T-helper 2 cell treated with Interferon-gamma antibody and Interleukin-4, amounts not matched to agents 100 ng/mL and 5 ng/mL, for 36 hours (primary cell): ENCODE results near the gene MAP2K1. TPM values are rescaled to one million over a fixed set of nuclear protein-coding genes. Genes with fewer than 3 reads are reported as not detected.
"Not testable (repeated sequence)": the region's sequence is repeated elsewhere in the genome, so short reads cannot be mapped to it uniquely, and the experiment has no call there.

Experiments
- intact Hi-C: fragments of 100-400 bp; cut with micrococcal nuclease; formaldehyde crosslinking; loops from one replicate; pipeline ENCODE4 v1.15.1; 2023
- total RNA-seq: library from RNA; stranded (reverse); gene quantifications from 2 replicates; pipeline ENCODE4 v1.2.3, GENCODE V29; 2022

The MAP2K1 gene
- total RNA-seq, 1 donor from 2014 or later, result 86.3 TPM

DNA sequence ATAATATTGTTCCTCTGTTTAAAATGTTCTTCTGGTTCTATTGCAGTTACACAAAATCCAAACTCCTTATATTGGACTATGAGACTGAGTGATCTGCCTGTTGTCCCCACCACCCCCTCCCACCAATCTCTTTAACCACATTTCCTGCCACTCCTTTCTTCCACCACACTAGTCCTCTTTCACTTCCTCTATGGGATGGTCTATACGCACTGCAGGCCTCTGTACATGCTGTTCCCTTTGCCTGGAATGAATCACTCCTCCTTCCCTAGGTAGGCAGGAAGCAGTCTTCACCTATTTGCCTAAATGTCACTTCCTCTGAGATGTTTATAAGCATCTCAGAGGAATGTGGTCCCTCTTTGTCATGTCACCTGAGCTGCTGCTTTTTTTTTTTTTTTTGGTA is 4.0 kb downstream of the MAP2K1 start:
- intact Hi-C loops, result no loop called here

DNA sequence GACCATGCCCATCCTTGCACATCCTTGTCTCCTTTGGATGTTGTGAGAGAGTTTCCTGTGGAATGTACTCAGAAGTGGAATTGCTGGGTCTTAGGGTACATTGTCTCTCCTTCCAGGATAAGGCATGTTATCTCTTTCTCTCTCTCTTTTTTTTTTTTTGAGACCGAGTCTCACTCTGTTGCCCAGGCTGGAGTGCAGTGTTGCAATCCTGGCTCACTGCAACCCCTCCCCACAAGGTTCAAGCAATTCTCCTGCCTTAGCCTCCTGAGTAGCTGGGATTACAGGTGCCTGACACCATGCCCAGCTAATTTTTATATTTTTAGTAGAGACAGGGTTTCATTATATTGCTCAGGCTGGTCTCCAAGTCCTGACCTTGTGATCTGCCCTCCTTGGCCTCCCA is 6.3 kb downstream of the MAP2K1 start:
- intact Hi-C loops, result not testable (repeated sequence)

DNA sequence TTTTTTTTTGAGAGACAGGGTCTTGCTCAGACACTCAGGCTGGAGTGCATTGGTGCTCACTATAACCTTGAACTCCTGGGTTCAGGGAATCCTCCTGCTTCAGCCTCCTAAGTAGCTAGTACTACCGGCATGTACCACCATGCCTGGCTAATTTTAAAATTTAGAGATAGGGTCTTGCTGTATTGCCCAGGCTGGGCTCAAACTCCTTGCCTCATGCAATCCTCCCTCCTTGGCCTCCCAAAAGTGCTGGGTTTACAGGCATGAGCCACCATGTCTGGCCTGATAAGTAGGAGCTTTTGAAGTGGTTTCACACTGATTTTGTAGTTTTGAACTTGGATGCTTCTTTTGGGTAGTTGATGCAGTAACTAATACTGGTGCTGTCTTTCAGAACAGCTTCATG is 7.8 kb downstream of the MAP2K1 start:
- intact Hi-C loops, result no loop called here

DNA sequence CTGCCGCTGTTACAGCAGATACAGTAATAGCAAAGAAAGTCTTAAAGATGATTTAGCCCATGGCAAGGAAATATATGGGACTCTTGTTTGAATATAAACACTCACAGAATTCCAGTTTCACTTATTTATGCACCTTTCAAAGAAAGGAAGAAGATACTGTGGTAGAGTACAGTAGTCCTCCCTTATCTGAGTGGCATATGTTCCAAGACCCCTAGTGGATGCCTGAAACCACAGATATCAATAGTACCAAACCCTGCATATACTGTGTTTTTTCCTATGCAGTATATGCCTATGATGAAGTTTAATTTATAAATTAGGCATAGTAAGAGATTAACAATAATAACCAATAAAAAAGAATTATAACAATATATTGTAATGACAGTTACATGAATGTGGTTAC is 8.2 kb downstream of the MAP2K1 start:
- intact Hi-C loops, result no loop called here

DNA sequence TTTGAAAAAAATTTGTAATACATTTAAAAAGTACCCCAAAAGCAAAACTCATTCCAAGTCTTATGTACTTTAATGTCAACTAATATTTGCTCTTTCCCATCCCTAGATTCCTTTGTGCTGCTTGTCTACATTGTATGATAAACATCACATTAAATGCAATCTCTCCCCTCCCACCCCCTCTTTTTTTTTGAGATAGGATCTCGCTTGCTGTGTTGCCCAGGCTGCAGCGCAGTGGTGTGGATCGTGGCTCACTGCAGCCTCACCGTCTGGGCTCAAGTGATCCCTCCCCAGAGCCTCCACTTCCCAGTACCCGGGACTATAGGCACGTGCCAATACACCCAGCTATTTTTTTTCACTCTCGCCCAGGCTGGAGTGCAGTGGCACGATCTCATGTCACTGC is 12.6 kb downstream of the MAP2K1 start:
- intact Hi-C loops, result no loop called here

DNA sequence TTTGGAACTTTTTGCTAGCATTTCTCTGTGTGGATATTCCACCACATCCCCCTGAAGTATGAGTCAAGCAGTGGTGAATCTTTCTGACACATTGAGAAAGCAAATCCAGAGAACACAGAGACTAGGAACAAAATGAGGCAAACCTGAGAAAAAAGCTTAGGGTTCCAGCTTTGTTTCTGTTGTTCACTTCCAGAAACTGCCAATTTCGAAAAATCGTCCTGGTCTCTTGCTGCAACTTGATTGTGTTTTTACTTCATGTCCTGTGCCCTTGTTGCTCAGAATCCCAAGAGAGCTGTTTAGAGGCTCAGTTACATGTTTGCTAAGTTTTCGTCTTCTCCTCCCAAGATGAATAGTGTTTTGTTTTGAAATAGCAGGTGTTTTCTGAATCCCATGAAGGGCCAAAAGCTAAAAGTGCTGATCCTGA is 13.7 kb downstream of the MAP2K1 start:
- intact Hi-C loops, result loop anchor here (2.0 kb wide), 1 partner anchor 14 kb away; the partner anchor contains the start of gene MAP2K1

DNA sequence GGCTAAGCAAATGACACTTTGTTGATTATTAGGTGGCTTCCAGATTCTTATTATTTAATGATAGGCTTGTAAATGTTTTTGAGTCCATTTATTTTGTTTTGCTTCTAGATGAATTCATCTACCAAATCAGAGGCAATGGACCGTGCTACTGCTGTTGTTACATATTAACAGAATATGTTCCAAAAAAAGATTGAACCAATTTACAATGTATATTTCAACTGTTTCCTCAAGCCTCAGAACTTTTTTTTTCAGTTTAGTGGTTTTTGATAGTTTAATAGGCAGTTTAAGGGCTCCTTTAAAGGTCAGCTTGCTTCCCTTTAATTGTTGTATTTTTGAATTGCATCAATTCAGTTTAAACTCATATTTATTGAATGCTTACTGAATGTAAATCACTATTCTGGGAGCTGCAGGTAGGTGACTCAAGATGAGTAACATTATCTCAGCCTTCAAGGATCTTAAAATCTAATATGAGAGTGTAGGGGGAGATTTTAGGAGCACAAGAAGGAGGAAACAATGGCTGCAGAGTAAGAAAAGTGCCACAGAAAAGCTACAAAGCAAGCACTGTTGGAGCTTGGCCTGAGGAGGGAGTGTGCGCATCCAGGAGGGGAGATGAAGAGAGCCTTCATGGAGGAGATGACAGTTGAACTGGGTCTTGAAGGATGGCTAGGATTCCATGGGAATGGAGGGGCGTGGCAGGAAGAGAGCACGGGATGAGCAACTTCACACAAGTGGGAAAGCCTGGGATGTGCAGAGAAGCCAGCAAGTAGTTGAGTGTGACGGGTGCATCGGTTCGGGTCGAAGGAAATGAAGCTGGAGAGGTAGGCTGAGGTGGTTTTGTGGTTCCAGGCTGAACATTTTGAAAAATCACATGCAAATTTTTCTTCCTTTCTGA is 14.7 kb downstream of the MAP2K1 start:
- intact Hi-C loops, result loop anchor here (2.0 kb wide), 1 partner anchor 15 kb away; the partner anchor contains the start of gene MAP2K1

DNA sequence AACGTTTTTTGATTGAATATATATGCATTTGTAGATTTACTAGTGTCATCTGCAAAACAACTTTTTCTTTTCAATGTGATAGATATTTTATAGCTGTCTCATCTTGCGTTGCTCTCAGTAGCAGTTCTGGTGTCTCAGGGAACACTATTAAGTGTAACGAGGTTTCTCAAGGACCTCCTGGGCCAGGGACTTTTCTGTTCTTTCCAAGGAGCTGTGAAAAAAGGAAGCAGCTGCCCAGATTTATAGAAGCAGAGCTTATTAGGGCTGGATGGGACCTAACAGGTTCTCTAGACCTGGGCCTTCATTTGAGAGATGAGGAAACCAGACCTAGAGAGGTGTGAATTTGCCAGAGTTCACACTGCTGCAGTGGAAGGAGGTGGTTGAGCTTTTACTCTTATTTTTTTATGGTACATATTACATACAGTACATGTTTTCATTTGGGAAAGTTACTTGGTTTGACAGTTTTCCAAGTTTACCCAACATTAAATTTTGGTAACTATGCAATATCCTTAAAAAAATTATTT is 16.1 kb downstream of the MAP2K1 start:
- intact Hi-C loops, result no loop called here

DNA sequence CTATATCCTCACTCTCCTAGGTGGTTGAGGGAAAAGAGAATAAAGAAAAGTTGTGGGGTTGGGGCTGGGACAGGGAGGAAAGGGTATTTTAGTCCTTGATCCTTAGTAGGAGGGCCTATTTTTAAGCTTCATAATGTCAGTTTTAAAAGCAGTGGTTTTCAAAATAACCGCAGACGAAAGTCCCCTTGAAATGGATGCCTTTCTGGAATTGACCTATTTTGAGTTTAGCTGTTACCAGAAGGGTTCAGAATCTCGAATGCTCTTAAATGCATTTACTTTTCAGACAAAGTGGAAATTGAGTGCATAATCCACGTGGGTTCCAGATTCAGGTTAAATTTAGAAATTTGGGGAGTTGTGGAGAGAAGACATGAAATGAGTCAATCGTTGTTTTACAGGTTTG is 16.6 kb downstream of the MAP2K1 start:
- intact Hi-C loops, result no loop called here

DNA sequence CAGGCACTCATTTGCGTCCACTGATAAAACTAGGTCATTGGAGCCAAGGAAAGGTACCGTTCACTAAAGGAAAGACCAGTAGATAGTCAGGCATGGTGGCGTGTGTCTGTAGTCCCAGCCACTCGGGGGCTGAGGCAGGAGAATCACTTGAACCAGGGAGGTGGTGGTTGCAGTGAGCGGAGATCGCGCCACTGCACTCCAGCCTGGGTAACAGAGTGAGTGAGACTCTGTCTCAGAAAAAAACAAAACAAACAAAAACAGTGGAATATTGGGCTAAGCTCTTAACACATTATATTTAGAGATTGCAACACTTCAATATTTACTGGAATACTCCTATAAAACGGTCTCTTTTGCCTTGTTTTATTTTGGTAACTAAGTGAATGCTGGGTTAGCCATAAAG is 17.4 kb downstream of the MAP2K1 start:
- intact Hi-C loops, result no loop called here

DNA sequence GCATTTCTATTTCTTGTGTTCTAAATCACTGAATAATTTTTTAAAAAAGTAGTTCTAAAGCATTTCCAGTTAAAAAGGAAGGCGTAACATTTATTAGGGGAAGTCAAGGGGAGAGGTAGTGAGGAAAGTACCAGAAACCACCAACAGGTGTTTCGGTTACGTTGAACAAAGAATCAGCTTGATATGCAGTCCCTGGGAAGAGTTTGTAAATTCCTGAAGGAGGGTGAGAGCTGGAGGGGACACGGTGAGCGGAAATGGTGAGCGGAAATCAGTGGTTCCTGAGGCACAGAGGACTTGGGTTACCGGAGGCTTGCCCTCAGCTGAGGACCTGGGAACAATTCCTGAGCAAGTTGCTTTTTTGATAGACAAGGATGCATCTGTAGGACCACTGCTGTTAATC is 17.8 kb downstream of the MAP2K1 start:
- intact Hi-C loops, result no loop called here

DNA sequence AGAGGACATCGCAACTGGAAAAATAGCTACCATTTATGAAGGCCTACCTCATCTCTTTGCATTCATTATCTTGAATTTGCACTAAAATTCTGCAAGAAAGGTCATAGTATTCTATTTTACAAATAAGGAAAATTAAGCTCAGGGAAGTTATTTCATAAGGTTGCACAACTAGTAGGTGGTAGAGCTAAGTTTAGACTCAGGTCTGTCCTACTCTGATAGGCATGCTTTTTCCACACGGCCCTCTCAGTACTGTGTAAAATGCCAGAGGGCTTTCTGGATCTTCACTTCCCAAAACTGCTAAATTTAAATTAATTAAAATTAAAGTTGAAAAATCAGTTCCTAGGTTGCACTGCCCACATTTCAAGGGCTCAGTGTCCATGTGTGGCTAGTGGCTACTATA is 18.3 kb downstream of the MAP2K1 start:
- intact Hi-C loops, result no loop called here

DNA sequence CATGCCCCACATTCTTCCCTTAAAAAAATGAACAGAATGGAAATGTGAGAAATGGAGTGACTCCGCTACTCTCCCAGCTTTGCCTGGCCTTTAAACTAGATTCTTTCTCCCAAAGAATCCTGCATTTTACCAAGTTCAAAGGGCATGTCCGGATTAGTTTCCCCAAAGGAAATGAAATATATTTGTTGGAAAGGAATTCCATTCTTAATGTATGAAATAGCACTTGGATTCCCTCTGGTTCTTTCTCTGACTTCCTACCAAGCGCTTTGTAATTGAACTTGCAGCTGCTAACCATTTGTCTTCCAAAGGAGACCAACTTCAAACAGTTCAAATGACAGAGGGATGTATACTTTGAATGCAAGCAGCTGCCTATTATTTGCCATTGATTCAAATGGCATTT is 18.9 kb downstream of the MAP2K1 start:
- intact Hi-C loops, result no loop called here

DNA sequence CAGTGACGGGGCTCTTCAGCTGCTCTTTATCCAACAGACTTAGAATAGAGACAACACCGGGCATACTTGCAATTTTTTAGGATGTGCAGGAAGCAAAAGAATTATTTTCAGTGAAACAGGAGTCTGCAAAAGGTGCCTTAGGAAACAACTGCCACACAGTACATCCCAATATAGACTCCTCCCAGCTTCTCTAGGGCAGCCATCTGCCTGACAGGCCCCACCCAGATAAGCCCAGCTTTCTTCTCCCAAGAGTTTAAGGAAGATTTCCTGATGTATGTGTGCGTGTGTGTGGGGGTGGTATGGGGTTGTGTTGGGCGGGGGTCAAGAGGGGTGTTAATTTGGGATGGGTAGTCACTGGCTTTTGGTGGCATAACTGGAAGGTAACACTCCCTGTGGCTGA is 21.5 kb downstream of the MAP2K1 start:
- intact Hi-C loops, result no loop called here

DNA sequence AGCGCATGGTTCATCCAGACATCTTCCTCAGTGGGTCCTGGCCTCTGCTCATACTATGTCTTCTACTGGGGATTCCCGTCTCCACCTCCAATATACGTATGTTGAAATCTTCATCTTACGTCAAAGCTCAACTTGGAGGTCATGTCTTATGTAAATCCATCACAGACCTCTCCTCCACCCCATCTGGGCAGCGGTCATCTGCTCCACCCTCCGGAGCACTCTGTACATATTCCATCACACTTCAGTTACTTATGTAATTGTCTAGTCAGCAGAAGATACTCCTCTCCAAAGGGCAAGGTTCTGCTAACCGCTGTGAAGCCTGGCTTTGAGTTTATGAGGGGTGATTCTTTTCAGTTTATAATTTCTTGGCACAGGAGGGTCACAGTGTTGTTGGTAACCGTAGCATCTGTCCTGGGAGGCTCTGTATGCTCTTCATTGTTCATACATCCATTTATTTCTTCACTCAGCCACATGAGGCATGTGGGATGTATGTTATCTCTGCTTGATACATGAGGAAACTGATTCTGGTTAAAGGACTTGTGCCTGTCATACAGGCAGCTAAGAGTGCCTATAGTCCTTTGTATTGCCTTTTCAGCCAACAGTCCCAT is 22.1 kb downstream of the MAP2K1 start:
- intact Hi-C loops, result no loop called here

DNA sequence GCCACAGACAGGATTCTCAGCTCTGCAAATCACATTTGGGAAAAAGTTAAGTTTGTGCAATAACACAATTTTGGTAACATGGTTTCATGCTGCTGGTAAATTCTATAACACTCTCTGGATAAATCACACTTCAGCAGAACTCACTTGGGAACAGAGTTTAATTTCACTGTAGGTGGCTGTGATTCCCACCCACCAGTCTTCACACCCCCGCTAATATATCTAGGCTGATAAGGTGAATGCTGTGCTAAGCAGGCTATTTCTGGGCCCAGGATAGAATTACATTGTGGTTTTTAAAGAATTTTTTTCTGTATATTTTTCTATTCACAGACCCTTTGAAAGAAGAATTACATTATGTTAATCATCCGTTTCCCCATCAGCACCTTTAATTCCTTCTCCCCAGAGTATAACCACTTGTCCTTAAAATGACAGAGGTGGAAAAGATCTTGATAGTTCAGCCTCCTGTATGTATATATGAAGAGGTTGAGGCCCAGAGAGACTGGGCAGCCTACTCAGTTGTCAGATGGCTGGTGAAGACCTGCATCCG is 22.9 kb downstream of the MAP2K1 start:
- intact Hi-C loops, result no loop called here

DNA sequence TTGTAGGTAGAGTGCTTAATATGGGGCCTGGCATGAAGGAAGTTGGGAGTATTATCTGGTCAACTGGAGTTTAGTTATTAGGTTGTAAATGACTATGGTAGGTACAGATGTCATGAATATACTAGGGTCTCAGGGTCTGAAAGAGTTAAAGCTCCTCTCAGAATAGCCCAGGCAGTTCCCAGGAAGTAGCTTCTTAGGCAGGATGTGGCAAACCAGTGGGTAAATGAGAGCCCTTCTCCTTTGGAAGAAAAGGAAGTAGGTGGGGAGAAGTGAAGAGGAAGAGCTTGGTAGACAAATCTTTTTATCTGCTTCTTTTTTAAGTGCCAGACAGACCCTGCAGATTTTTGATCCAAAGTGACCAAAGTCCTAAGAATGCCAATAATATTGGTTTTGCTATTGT is 24.5 kb downstream of the MAP2K1 start:
- intact Hi-C loops, result no loop called here

DNA sequence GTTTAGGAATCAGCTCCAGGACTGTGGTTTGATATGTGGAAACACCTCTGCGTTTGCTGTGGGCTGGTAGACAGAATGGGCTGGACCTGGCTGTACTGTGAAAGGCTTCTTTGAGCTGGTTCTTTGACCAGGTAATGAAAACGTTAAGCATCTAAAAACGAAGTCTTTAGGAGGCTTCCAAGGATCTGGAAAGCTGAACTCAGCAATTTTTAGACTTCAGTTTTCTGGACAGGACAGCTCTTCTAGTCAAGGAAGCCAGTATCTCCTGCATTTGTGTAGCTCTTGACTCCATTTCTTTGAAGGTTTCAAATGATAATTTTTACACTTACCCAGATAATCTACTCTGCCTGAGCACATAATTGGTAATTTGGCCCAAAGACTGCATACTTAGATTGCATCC is 25.5 kb downstream of the MAP2K1 start:
- intact Hi-C loops, result no loop called here

DNA sequence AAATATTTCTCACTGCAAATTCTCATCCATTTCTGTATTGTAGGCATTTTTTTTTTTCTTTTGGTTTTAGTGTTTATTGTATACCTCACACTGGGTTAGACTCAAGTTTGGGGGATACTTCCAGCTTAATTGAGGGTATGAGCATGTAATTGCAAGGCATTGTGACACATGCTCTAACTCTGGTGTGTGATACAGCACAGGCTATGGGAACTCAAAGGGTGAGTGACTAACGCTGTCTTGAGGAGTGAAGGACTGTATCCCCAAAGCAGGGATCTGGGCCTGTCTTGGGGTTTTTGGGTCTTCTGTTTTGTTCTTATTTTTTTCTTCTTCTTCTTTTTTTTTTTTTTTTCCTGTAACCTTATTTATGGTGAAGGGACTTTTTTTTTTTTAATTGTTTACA is 26.9 kb downstream of the MAP2K1 start:
- intact Hi-C loops, result no loop called here

DNA sequence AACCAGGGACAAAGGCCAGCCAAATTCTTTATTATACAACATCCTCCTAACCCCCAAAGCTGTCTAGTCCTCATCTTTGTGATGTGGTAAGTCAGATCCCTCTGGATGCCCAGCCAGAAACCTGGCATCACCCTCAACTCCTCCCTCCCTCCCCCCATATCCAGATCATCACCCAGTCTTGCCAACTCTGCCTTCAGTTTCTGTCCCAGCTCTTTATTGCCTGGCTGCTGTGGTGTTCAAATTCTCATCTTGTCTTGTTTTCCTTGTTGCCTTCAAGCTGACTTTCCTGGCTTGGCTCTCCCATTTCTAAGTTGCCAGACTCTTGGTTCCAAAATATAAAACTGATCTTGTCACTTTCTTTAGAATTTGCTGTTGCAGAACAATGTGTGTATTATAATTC is 28.6 kb downstream of the MAP2K1 start:
- intact Hi-C loops, result no loop called here

DNA sequence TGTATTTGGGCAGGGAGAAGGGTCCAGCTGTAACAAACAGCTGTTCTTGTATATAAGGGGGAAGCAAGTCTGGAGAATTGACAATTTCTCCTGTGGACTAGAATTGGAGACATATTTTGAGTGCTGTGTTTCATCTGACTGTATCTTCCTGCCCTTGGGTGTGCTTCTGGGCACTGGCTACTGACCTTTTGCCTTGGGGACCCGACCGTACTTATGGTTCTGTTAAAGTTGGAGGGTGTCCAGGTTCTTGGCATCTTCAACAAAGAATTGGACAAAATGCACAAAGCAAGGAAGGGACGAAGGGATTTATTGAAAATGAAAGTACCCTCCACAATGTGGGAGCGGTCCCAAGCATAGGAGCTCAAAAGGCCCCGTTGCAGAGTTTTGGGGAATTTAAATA is 31.0 kb downstream of the MAP2K1 start:
- intact Hi-C loops, result no loop called here

DNA sequence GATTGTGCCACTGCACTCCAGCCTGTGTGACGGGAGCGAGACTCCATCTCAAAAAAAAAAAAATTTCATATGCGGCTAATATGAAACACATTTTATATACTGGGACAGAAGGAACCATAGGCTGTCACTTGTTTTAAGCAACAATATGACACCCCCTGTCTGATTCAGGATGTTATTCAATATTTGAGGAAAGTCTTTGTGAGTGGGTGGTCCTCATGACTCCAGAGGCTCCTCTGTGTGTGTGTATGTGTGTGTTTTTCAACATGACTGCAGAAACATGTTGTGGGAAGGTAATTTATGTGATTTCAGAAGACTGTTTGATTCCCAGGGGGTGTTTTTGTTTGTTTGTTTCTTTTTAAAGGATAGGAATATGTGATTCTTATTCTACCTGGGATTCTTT is 32.8 kb downstream of the MAP2K1 start:
- intact Hi-C loops, result no loop called here
